Hepatocyte (in vitro differentiated cells): ENCODE data around the gene TRMT1. TPM values are rescaled to one million over a fixed set of nuclear protein-coding genes. Genes with fewer than 3 reads are reported as not detected.
A peak's percentile ranks its signal among the peaks of the same experiment; 100 is the strongest.

ENCODE experiments used
- DNase-seq: peaks from one replicate; pipeline ENCODE4 v3.0.0-alpha.2; 2016; ENCODE audit warnings: low spot score
- H2AFZ ChIP-seq: fragments of 200-600 bp; sonication (generic); 2 replicates; pipeline ENCODE4 v1.6.0; 2016; ENCODE audit warnings: antibody characterized with exemption, mild to moderate bottlenecking
- H3K27ac ChIP-seq: fragments of 200-600 bp; sonication (generic); 2 replicates; pipeline ENCODE4 v1.5.1; 2016; ENCODE audit warnings: mild to moderate bottlenecking
- H3K27me3 ChIP-seq: fragments of 200-600 bp; sonication (generic); 2 replicates; pipeline ENCODE4 v1.6.1; 2016
- H3K36me3 ChIP-seq: fragments of 200-600 bp; sonication (generic); replicated peaks from 2 replicates; pipeline ENCODE4 v1.5.1; 2016; ENCODE audit warnings: low read depth; ENCODE audit not compliant: insufficient read depth
- H3K4me1 ChIP-seq: fragments of 200-600 bp; sonication (generic); 2 replicates; pipeline ENCODE4 v1.5.1; 2016; ENCODE audit warnings: mild to moderate bottlenecking, moderate library complexity; ENCODE audit not compliant: insufficient read depth
- H3K4me2 ChIP-seq: fragments of 200-600 bp; sonication (generic); 2 replicates; pipeline ENCODE4 v1.6.0; 2016
- H3K4me3 ChIP-seq: fragments of 200-600 bp; sonication (generic); 2 replicates; pipeline ENCODE4 v1.5.1; 2016; ENCODE audit warnings: mild to moderate bottlenecking
- H3K79me2 ChIP-seq: fragments of 200-600 bp; sonication (generic); 2 replicates; pipeline ENCODE4 v1.6.0; 2017; ENCODE audit warnings: mild to moderate bottlenecking
- H3K9me2 ChIP-seq: fragments of 200-600 bp; sonication (generic); replicated peaks from 2 replicates; pipeline ENCODE4 v1.6.0; 2017; ENCODE audit warnings: mild to moderate bottlenecking; ENCODE audit not compliant: insufficient read depth
- H3K9me3 ChIP-seq: fragments of 200-600 bp; sonication (generic); 2 replicates; pipeline ENCODE4 v1.5.1; 2016; ENCODE audit warnings: low read depth, mild to moderate bottlenecking
- H4K20me1 ChIP-seq: fragments of 200-600 bp; sonication (generic); 2 replicates; pipeline ENCODE4 v1.6.0; 2016; ENCODE audit warnings: mild to moderate bottlenecking; ENCODE audit not compliant: insufficient read depth, poor library complexity, severe bottlenecking
- CTCF ChIP-seq: fragments of 200-600 bp; sonication (generic); IDR thresholded peaks from 2 replicates; pipeline ENCODE4 v1.5.1; 2016; ENCODE audit warnings: antibody characterized with exemption, mild to moderate bottlenecking; ENCODE audit not compliant: poor library complexity
- EZH2 ChIP-seq: fragments of 200-600 bp; sonication (generic); IDR thresholded peaks from 2 replicates; pipeline ENCODE4 v1.6.1; 2016; ENCODE audit warnings: antibody characterized with exemption, mild to moderate bottlenecking, borderline replicate concordance
- EZH2phosphoT487 ChIP-seq: fragments of 200-600 bp; sonication (generic); IDR thresholded peaks from one replicate; pipeline ENCODE4 v1.6.1; 2018; ENCODE audit warnings: antibody characterized with exemption, mild to moderate bottlenecking, low read depth, moderate library complexity; ENCODE audit not compliant: unreplicated experiment, severe bottlenecking
- WGBS: methylation state at CpG from one replicate; pipeline ENCODE4 v1.1.6; 2016; ENCODE audit warnings: low lambda C conversion rate; ENCODE audit errors: missing lambda C conversion rate; 5-methylcytosine and 5-hydroxymethylcytosine counted together
- polyA plus RNA-seq: library from polyadenylated mRNA; unstranded; fragments of >200 nt; fragmentation: Nextera tagmentation; extraction: Ambion mirVana; gene quantifications from 2 replicates; pipeline ENCODE4 v1.2.1, GENCODE V29; 2016
- total RNA-seq: library from RNA; depleted of rRNA; stranded (reverse); fragments of >200 nt; gene quantifications from 2 replicates; pipeline ENCODE4 v1.2.3, GENCODE V29; 2014

TRMT1 gene
- total and polyA plus RNA-seq, 2 experiments from 2014 or later, result 31.2 to 33.4 TPM

- Histone ChIP-seq H3K9me3 (no peaks in the 10 kb centered on the region), H3K4me3 (no peak overlapping the region), H3K27ac (no peak overlapping the region), H4K20me1 (peaks cover 25% of the 10 kb centered on the region), H3K27me3 (no peaks in the 10 kb centered on the region), H2AFZ (no peak overlapping the region), H3K4me2 (no peak overlapping the region), H3K36me3 (no peaks in the 10 kb centered on the region), H3K4me1 (no peaks in the 10 kb centered on the region), H3K79me2 (peaks cover 83% of the 10 kb centered on the region), H3K9me2 (no peaks in the 10 kb centered on the region)
- 67% methylated on average over 3 of the region's 3 CpGs for WGBS
- TF ChIP-seq EZH2phosphoT487 (no peak), EZH2 (no peak), CTCF (no peak)
- peak; percentile 3 for DNase-seq
These were observed 14.4 kb upstream of the TRMT1 start for GRCh38 chr19:13130886-13131490.

- H4K20me1 ChIP-seq, result peaks cover 25% of the 10 kb centered on the region
- peak; percentile 2 for DNase-seq
- 90% methylated on average over 9 of the region's 9 CpGs for WGBS
- H3K4me3 ChIP-seq, result no peak overlapping the region
- H3K36me3 ChIP-seq, result no peaks in the 10 kb centered on the region
- no peaks in the 10 kb centered on the region for H3K4me1 ChIP-seq
- no peaks in the 10 kb centered on the region for H3K9me3 ChIP-seq
- peaks cover 95% of the 10 kb centered on the region for H3K79me2 ChIP-seq
- TF ChIP-seq EZH2phosphoT487 (no peak), EZH2 (no peak), CTCF (no peak)
- no peak overlapping the region for H2AFZ ChIP-seq
- no peaks in the 10 kb centered on the region for H3K9me2 ChIP-seq
- H3K27ac ChIP-seq, result no peak overlapping the region
- no peak overlapping the region for H3K4me2 ChIP-seq
- H3K27me3 ChIP-seq, result no peaks in the 10 kb centered on the region
These were observed 12.8 kb upstream of the TRMT1 start for GRCh38 chr19:13129384-13129783.

GRCh38 chr19:13128583-13128982 lies 12.0 kb upstream of the TRMT1 start:
- H3K36me3 ChIP-seq, result no peaks in the 10 kb centered on the region
- H3K4me2 ChIP-seq, result no peak overlapping the region
- no peaks in the 10 kb centered on the region for H3K27me3 ChIP-seq
- TF ChIP-seq CTCF (no peak), EZH2phosphoT487 (no peak), EZH2 (no peak)
- no peak overlapping the region for H3K4me3 ChIP-seq
- DNase-seq, result peak; percentile 13
- H3K27ac ChIP-seq, result no peak overlapping the region
- H4K20me1 ChIP-seq, result peaks cover 26% of the 10 kb centered on the region
- no peaks in the 10 kb centered on the region for H3K9me3 ChIP-seq
- H3K4me1 ChIP-seq, result no peaks in the 10 kb centered on the region
- H3K79me2 ChIP-seq, result peaks cover 95% of the 10 kb centered on the region
- WGBS, result 62% methylated on average over 1 of the region's 1 CpG
- H3K9me2 ChIP-seq, result no peaks in the 10 kb centered on the region
- no peak overlapping the region for H2AFZ ChIP-seq
